ENCODE results near the gene PARM1. TPM values are rescaled to one million over a fixed set of nuclear protein-coding genes. Genes with fewer than 3 reads are reported as not detected.

PARM1 gene
- total RNA-seq, 1 donor from 2014 or later, result under 0.01 TPM

Other genes with a start within 250 kb of the PARM1 start
- 0.17 and 0.28 TPM in 2 replicates for gene BTC, start 138.6 kb upstream of the PARM1 start, total RNA-seq